ENCODE measurements around the gene AOPEP. TPM values are rescaled to one million over a fixed set of nuclear protein-coding genes. Genes with fewer than 3 reads are reported as not detected.

Gene AOPEP
- total RNA-seq, 2 experiments from 2014 or later, result 6.9 to 7.0 TPM

GRCh38 chr9:94879230-94879629 lies 152.7 kb downstream of the AOPEP start:
- Mint-ChIP-seq H3K27me3 (no peaks in the 10 kb centered on the region), H3K4me1 (ENCODE audit: low read depth) (peaks cover 12% of the 10 kb centered on the region), H3K4me3 (no peak overlapping the region), H3K9me3 (no peaks in the 10 kb centered on the region), H3K36me3 (ENCODE audit: low read depth) (no peaks in the 10 kb centered on the region), H3K27ac (no peak overlapping the region)
- H3K27ac ChIP-seq (ENCODE audit: low read depth in 1 of 2, low read length in 2 of 2), result no peak overlapping the region
- H3K36me3 ChIP-seq (ENCODE audit: insufficient read depth, low read length), result peaks cover 2% of the 10 kb centered on the region
- no peaks in the 10 kb centered on the region for H3K9me3 ChIP-seq (ENCODE audit: control insufficient read depth in 1 of 2, insufficient read depth in 1 of 2, low read length in 2 of 2)
- intact Hi-C loops (cut with DNase I, micrococcal nuclease), result loop anchor here in 1 of 2 experiments (10.0 kb wide), 1 partner anchor 126 kb away; no protein-coding TSS in a partner anchor
- peaks cover 7% of the 10 kb centered on the region for H3K4me1 ChIP-seq (ENCODE audit: insufficient read depth, low read length)
- no peak for TF ChIP-seq CTCF (IDR thresholded peaks at IDR 0.05)
- no peak for DNase-seq
- H3K4me3 ChIP-seq (ENCODE audit: low read length), result no peak overlapping the region
- POLR2A ChIA-PET, result no interaction called here
- CTCF ChIA-PET, result interaction anchor here (1.6 kb wide), 1 partner anchor 18 kb away, joined by 4 read pairs; no protein-coding TSS in a partner anchor
- no peak for ATAC-seq (ENCODE audit: poor library complexity)
- H3K27me3 ChIP-seq (ENCODE audit: control insufficient read depth in 1 of 2, insufficient read depth in 2 of 2, low read length in 2 of 2), result no peaks in the 10 kb centered on the region

GRCh38 chr9:94881023-94881422 lies 154.5 kb downstream of the AOPEP start:
- Mint-ChIP-seq H3K36me3 (ENCODE audit: low read depth) (no peaks in the 10 kb centered on the region), H3K4me3 (no peak overlapping the region), H3K9me3 (no peaks in the 10 kb centered on the region), H3K27ac (no peak overlapping the region), H3K27me3 (no peaks in the 10 kb centered on the region), H3K4me1 (ENCODE audit: low read depth) (peaks cover 12% of the 10 kb centered on the region)
- ATAC-seq (ENCODE audit: poor library complexity) (no peak), DNase-seq (no peak)
- intact Hi-C loops (cut with DNase I, micrococcal nuclease), result no loop called here
- Histone ChIP-seq H3K36me3 (ENCODE audit: insufficient read depth, low read length) (peaks cover 2% of the 10 kb centered on the region), H3K9me3 (ENCODE audit: control insufficient read depth in 1 of 2, insufficient read depth in 1 of 2, low read length in 2 of 2) (no peaks in the 10 kb centered on the region), H3K27ac (ENCODE audit: low read depth in 1 of 2, low read length in 2 of 2) (no peak overlapping the region), H3K4me3 (ENCODE audit: low read length) (no peak overlapping the region), H3K27me3 (ENCODE audit: control insufficient read depth in 1 of 2, insufficient read depth in 2 of 2, low read length in 2 of 2) (no peaks in the 10 kb centered on the region), H3K4me1 (ENCODE audit: insufficient read depth, low read length) (peaks cover 7% of the 10 kb centered on the region)
- POLR2A ChIA-PET, result interaction anchor here (1.0 kb wide), 1 partner anchor 9 kb away, joined by 4 read pairs; no protein-coding TSS in a partner anchor
- TF ChIP-seq CTCF (IDR thresholded peaks at IDR 0.05), result no peak
- CTCF ChIA-PET, result interaction anchor here (0.7 kb wide), 1 partner anchor 999 kb away, joined by 3 read pairs; no protein-coding TSS in a partner anchor

- Mint-ChIP-seq H3K27me3 (no peaks in the 10 kb centered on the region), H3K36me3 (ENCODE audit: low read depth) (no peaks in the 10 kb centered on the region), H3K27ac (no peak overlapping the region), H3K4me1 (ENCODE audit: low read depth) (peaks cover 12% of the 10 kb centered on the region), H3K9me3 (no peaks in the 10 kb centered on the region), H3K4me3 (no peak overlapping the region)
- H3K9me3 ChIP-seq (ENCODE audit: control insufficient read depth in 1 of 2, insufficient read depth in 1 of 2, low read length in 2 of 2), result no peaks in the 10 kb centered on the region
- H3K27me3 ChIP-seq (ENCODE audit: control insufficient read depth in 1 of 2, insufficient read depth in 2 of 2, low read length in 2 of 2), result no peaks in the 10 kb centered on the region
- POLR2A ChIA-PET, result interaction anchor here (1.0 kb wide), 1 partner anchor 9 kb away, joined by 4 read pairs; no protein-coding TSS in a partner anchor
- ATAC-seq (ENCODE audit: poor library complexity), result no peak
- TF ChIP-seq CTCF (IDR thresholded peaks at IDR 0.05), result no peak
- CTCF ChIA-PET, result no interaction called here
- no peak for DNase-seq
- H3K4me3 ChIP-seq (ENCODE audit: low read length), result no peak overlapping the region
- H3K27ac ChIP-seq (ENCODE audit: low read depth in 1 of 2, low read length in 2 of 2), result no peak overlapping the region
- H3K4me1 ChIP-seq (ENCODE audit: insufficient read depth, low read length), result peaks cover 7% of the 10 kb centered on the region
- peaks cover 2% of the 10 kb centered on the region for H3K36me3 ChIP-seq (ENCODE audit: insufficient read depth, low read length)
- intact Hi-C loops (cut with DNase I, micrococcal nuclease), result no loop called here
These were observed 155.0 kb downstream of the AOPEP start for GRCh38 chr9:94881454-94881853.

Measured in CD4-positive, alpha-beta T cell (primary cell).